GM23338 (cell line): ENCODE results near the gene NELFA. TPM values are rescaled to one million over a fixed set of nuclear protein-coding genes. Genes with fewer than 3 reads are reported as not detected.

Source experiments
- ATAC-seq: fragments of 200-7000 bp; cut with Tn5 transposase; 3 replicates; pipeline ENCODE4 v1.9.1; 2020
- DNase-seq: peaks from one replicate; pipeline ENCODE4 v3.0.0-alpha.2; 2015; ENCODE audit warnings: low spot score
- H2AFZ ChIP-seq: fragments of 200-600 bp; sonication (generic); 2 replicates; pipeline ENCODE4 v1.8.0; 2016; ENCODE audit warnings: antibody characterized with exemption, mild to moderate bottlenecking, moderate library complexity
- H3F3A ChIP-seq: fragments of 200-600 bp; sonication (generic); replicated peaks from 2 replicates; pipeline ENCODE4 v1.8.0; 2017; ENCODE audit warnings: antibody characterized with exemption, mixed run types, low read depth
- H3K27ac ChIP-seq: fragments of 200-600 bp; sonication (generic); 2 replicates; pipeline ENCODE4 v1.6.1; 2016; ENCODE audit warnings: low read depth
- H3K27me3 ChIP-seq: fragments of 200-600 bp; sonication (generic); 2 replicates; pipeline ENCODE4 v1.8.0; 2016; ENCODE audit warnings: mild to moderate bottlenecking, mixed run types, moderate library complexity; ENCODE audit not compliant: insufficient read depth
- H3K36me3 ChIP-seq: fragments of 200-600 bp; sonication (generic); 2 replicates; pipeline ENCODE4 v1.8.0; 2016; ENCODE audit warnings: mild to moderate bottlenecking; ENCODE audit not compliant: insufficient read depth
- H3K4me1 ChIP-seq: fragments of 200-600 bp; sonication (generic); 2 replicates; pipeline ENCODE4 v1.8.0; 2016; ENCODE audit warnings: mild to moderate bottlenecking, moderate library complexity; ENCODE audit not compliant: insufficient read depth
- H3K4me2 ChIP-seq: fragments of 200-600 bp; sonication (generic); 2 replicates; pipeline ENCODE4 v1.7.1; 2017; ENCODE audit warnings: mixed run types
- H3K4me3 ChIP-seq: fragments of 200-600 bp; sonication (generic); 2 replicates; pipeline ENCODE4 v1.6.1; 2016; ENCODE audit warnings: mixed run types
- H3K79me2 ChIP-seq: fragments of 200-600 bp; sonication (generic); replicated peaks from 2 replicates; pipeline ENCODE4 v1.8.0; 2017; ENCODE audit warnings: mild to moderate bottlenecking; ENCODE audit not compliant: insufficient read depth
- H3K9me2 ChIP-seq: fragments of 200-600 bp; sonication (generic); 2 replicates; pipeline ENCODE4 v1.8.0; 2017; ENCODE audit not compliant: insufficient read depth
- H4K20me1 ChIP-seq: fragments of 200-600 bp; sonication (generic); replicated peaks from 2 replicates; pipeline ENCODE4 v1.8.0; 2017; ENCODE audit warnings: mild to moderate bottlenecking; ENCODE audit not compliant: insufficient read depth
- H3K27ac Mint-ChIP-seq: 2 replicates; pipeline ENCODE4 v1.8.0; 2020; ENCODE audit warnings: inconsistent platforms, mild to moderate bottlenecking, moderate library complexity, mixed read lengths
- H3K27me3 Mint-ChIP-seq: 3 replicates; pipeline ENCODE4 v1.8.0; 2022; ENCODE audit warnings: low read depth, mild to moderate bottlenecking, moderate library complexity, mixed read lengths, inconsistent platforms; ENCODE audit not compliant: insufficient read depth, poor library complexity
- H3K36me3 Mint-ChIP-seq: 3 replicates; pipeline ENCODE4 v1.8.0; 2021; ENCODE audit warnings: low read depth, mild to moderate bottlenecking, inconsistent platforms, moderate library complexity, mixed read lengths
- H3K4me1 Mint-ChIP-seq: 3 replicates; pipeline ENCODE4 v1.8.0; 2020; ENCODE audit warnings: mild to moderate bottlenecking, inconsistent platforms, mixed read lengths
- H3K4me3 Mint-ChIP-seq: 3 replicates; pipeline ENCODE4 v1.8.0; 2021; ENCODE audit warnings: moderate library complexity, mild to moderate bottlenecking, inconsistent platforms, mixed read lengths
- H3K9me3 Mint-ChIP-seq: 3 replicates; pipeline ENCODE4 v1.8.0; 2020; ENCODE audit warnings: moderate library complexity, mild to moderate bottlenecking, inconsistent platforms, mixed read lengths
- CREB1 ChIP-seq: fragments of 250-450 bp; sonication (Bioruptor Pico); IDR thresholded peaks from 2 replicates; pipeline ENCODE4 v1.5.0; 2020; ENCODE audit warnings: low read depth, mild to moderate bottlenecking, moderate library complexity
- ETS1 ChIP-seq: IDR thresholded peaks from 2 replicates; pipeline ENCODE4 v1.6.1; 2016; ENCODE audit warnings: antibody characterized with exemption
- EZH2 ChIP-seq: fragments of 200-600 bp; sonication (generic); IDR thresholded peaks from one replicate; pipeline ENCODE4 v1.8.0; 2017; ENCODE audit warnings: antibody characterized with exemption, mild to moderate bottlenecking, low read depth; ENCODE audit not compliant: unreplicated experiment
- EZH2phosphoT487 ChIP-seq: fragments of 200-600 bp; sonication (generic); IDR thresholded peaks from one replicate; pipeline ENCODE4 v1.8.1; 2018; ENCODE audit warnings: antibody characterized with exemption; ENCODE audit not compliant: unreplicated experiment
- JUNB ChIP-seq: IDR thresholded peaks from one replicate; pipeline ENCODE4 v1.6.1; 2016; ENCODE audit warnings: antibody characterized with exemption; ENCODE audit not compliant: unreplicated experiment
- NANOG ChIP-seq: IDR thresholded peaks from 2 replicates; pipeline ENCODE4 v1.6.1; 2016; ENCODE audit warnings: antibody characterized with exemption, borderline replicate concordance
- POLR2AphosphoS5 ChIP-seq: IDR thresholded peaks from 2 replicates; pipeline ENCODE4 v1.6.1; 2016; ENCODE audit warnings: antibody characterized with exemption, low read depth
- REST ChIP-seq: IDR thresholded peaks from one replicate; pipeline ENCODE4 v1.6.1; 2018; ENCODE audit warnings: antibody characterized with exemption; ENCODE audit not compliant: unreplicated experiment
- STAT1 ChIP-seq: IDR thresholded peaks from one replicate; pipeline ENCODE4 v1.6.1; 2016; ENCODE audit warnings: antibody characterized with exemption; ENCODE audit not compliant: unreplicated experiment
- ZNF114 ChIP-seq: fragments of 250-450 bp; sonication (Bioruptor Pico); IDR thresholded peaks from 2 replicates; pipeline ENCODE4 v1.5.0; 2020; ENCODE audit warnings: mild to moderate bottlenecking, moderate library complexity
- ZNF331 ChIP-seq: fragments of 250-450 bp; sonication (Bioruptor Pico); IDR thresholded peaks from 2 replicates; pipeline ENCODE4 v1.5.0; 2020; ENCODE audit warnings: low read depth, mild to moderate bottlenecking, moderate library complexity
- polyA plus RNA-seq: library from polyadenylated mRNA; unstranded; fragments of >200 nt; fragmentation: Nextera tagmentation; extraction: Ambion mirVana; gene quantifications from 2 replicates; pipeline ENCODE4 v1.2.1, GENCODE V29; 2016
- total RNA-seq: library from RNA; depleted of rRNA; stranded (reverse); fragments of >200 nt; shearing (Covaris generic); gene quantifications from 2 replicates; pipeline ENCODE4 v1.2.3, GENCODE V29; 2014
- TF ChIP-seq, protein P1 (sequence below): fragments of 250-450 bp; sonication (Bioruptor Pico); IDR thresholded peaks from 2 replicates; pipeline ENCODE4 v1.5.0; 2020; ENCODE audit warnings: mild to moderate bottlenecking, moderate library complexity
- TF ChIP-seq, protein P2 (sequence below), 2 experiments: fragments of 200-600 bp in 1 of 2; sonication (generic) in 1 of 2; conservative IDR thresholded peaks; 2 replicates each; pipeline versions ENCODE4 v1.5.1 to v1.6.1; 2016 to 2017; ENCODE audit warnings: antibody characterized with exemption in 2 of 2, low read depth in 2 of 2, mild to moderate bottlenecking in 2 of 2, moderate library complexity in 1 of 2

The NELFA gene
- total and polyA plus RNA-seq, 2 experiments from 2014 or later, result 62.8 to 63.3 TPM

DNA sequence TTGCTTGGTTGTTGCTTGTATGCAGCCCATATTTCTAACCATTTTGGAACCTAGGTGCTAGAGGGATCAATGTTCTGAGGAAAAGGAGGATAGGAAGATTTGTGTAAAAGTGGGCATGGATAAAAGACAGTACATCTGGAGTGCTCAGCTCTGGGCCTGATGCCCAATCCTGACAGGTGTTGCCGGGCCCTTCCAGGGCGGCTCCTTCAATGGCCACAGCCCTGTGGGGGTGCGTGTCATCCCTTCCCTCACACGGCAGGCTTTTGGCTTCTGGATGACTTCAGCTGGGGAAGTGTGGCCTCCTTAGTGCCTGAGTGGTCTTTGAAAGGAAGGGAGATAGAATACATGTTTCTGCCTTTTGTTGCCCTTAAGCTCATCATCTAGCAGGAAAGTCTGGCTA lies 47.2 kb downstream of the NELFA start:
- Histone ChIP-seq H3K4me2 (no peak overlapping the region), H3K36me3 (peaks cover 3% of the 10 kb centered on the region; the same call in 1 of the 2 replicates), H4K20me1 (peaks cover 13% of the 10 kb centered on the region), H3K4me3 (no peak overlapping the region), H3F3A (no peaks in the 10 kb centered on the region), H3K4me1 (no peaks in the 10 kb centered on the region), H2AFZ (no peak overlapping the region), H3K27me3 (no peaks in the 10 kb centered on the region), H3K27ac (no peak overlapping the region), H3K79me2 (no peaks in the 10 kb centered on the region), H3K9me2 (no peaks in the 10 kb centered on the region)
- Mint-ChIP-seq H3K27me3 (peaks cover 3% of the 10 kb centered on the region), H3K4me3 (no peak overlapping the region), H3K36me3 (peaks cover 65% of the 10 kb centered on the region), H3K27ac (no peak overlapping the region), H3K4me1 (peaks cover 4% of the 10 kb centered on the region), H3K9me3 (no peaks in the 10 kb centered on the region)
- TF ChIP-seq POLR2AphosphoS5 (no peak), ZNF331 (CRISPR knock-in tag) (no peak), STAT1 (no peak), JUNB (no peak), ETS1 (no peak), NANOG (no peak), EZH2phosphoT487 (no peak), EZH2 (no peak), ZNF114 (CRISPR knock-in tag) (no peak), REST (no peak), CREB1 (CRISPR knock-in tag) (no peak)
- TF ChIP-seq, protein P1, sequence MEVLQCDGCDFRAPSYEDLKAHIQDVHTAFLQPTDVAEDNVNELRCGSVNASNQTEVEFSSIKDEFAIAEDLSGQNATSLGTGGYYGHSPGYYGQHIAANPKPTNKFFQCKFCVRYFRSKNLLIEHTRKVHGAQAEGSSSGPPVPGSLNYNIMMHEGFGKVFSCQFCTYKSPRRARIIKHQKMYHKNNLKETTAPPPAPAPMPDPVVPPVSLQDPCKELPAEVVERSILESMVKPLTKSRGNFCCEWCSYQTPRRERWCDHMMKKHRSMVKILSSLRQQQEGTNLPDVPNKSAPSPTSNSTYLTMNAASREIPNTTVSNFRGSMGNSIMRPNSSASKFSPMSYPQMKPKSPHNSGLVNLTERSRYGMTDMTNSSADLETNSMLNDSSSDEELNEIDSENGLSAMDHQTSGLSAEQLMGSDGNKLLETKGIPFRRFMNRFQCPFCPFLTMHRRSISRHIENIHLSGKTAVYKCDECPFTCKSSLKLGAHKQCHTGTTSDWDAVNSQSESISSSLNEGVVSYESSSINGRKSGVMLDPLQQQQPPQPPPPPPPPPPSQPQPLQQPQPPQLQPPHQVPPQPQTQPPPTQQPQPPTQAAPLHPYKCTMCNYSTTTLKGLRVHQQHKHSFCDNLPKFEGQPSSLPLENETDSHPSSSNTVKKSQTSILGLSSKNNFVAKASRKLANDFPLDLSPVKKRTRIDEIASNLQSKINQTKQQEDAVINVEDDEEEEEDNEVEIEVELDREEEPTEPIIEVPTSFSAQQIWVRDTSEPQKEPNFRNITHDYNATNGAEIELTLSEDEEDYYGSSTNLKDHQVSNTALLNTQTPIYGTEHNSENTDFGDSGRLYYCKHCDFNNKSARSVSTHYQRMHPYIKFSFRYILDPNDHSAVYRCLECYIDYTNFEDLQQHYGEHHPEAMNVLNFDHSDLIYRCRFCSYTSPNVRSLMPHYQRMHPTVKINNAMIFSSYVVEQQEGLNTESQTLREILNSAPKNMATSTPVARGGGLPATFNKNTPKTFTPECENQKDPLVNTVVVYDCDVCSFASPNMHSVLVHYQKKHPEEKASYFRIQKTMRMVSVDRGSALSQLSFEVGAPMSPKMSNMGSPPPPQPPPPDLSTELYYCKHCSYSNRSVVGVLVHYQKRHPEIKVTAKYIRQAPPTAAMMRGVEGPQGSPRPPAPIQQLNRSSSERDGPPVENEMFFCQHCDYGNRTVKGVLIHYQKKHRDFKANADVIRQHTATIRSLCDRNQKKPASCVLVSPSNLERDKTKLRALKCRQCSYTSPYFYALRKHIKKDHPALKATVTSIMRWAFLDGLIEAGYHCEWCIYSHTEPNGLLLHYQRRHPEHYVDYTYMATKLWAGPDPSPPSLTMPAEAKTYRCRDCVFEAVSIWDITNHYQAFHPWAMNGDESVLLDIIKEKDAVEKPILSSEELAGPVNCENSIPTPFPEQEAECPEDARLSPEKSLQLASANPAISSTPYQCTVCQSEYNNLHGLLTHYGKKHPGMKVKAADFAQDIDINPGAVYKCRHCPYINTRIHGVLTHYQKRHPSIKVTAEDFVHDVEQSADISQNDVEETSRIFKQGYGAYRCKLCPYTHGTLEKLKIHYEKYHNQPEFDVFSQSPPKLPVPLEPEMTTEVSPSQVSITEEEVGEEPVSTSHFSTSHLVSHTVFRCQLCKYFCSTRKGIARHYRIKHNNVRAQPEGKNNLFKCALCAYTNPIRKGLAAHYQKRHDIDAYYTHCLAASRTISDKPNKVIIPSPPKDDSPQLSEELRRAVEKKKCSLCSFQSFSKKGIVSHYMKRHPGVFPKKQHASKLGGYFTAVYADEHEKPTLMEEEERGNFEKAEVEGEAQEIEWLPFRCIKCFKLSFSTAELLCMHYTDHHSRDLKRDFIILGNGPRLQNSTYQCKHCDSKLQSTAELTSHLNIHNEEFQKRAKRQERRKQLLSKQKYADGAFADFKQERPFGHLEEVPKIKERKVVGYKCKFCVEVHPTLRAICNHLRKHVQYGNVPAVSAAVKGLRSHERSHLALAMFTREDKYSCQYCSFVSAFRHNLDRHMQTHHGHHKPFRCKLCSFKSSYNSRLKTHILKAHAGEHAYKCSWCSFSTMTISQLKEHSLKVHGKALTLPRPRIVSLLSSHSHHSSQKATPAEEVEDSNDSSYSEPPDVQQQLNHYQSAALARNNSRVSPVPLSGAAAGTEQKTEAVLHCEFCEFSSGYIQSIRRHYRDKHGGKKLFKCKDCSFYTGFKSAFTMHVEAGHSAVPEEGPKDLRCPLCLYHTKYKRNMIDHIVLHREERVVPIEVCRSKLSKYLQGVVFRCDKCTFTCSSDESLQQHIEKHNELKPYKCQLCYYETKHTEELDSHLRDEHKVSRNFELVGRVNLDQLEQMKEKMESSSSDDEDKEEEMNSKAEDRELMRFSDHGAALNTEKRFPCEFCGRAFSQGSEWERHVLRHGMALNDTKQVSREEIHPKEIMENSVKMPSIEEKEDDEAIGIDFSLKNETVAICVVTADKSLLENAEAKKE (CRISPR knock-in tag), result no peak
- TF ChIP-seq, protein P2, sequence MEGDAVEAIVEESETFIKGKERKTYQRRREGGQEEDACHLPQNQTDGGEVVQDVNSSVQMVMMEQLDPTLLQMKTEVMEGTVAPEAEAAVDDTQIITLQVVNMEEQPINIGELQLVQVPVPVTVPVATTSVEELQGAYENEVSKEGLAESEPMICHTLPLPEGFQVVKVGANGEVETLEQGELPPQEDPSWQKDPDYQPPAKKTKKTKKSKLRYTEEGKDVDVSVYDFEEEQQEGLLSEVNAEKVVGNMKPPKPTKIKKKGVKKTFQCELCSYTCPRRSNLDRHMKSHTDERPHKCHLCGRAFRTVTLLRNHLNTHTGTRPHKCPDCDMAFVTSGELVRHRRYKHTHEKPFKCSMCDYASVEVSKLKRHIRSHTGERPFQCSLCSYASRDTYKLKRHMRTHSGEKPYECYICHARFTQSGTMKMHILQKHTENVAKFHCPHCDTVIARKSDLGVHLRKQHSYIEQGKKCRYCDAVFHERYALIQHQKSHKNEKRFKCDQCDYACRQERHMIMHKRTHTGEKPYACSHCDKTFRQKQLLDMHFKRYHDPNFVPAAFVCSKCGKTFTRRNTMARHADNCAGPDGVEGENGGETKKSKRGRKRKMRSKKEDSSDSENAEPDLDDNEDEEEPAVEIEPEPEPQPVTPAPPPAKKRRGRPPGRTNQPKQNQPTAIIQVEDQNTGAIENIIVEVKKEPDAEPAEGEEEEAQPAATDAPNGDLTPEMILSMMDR (conservative IDR thresholded peaks at IDR 0.05; ENCODE audit: low read depth in 2 of 2), result no peak
- ATAC-seq (no peak), DNase-seq (no peak)
